RPMI8226 (cell line): ENCODE results near the gene CMTM2.

Experiments used
- DNase-seq: peaks from one replicate; pipeline ENCODE4 v3.0.0-alpha.2; 2015

The CMTM2 gene

DNA sequence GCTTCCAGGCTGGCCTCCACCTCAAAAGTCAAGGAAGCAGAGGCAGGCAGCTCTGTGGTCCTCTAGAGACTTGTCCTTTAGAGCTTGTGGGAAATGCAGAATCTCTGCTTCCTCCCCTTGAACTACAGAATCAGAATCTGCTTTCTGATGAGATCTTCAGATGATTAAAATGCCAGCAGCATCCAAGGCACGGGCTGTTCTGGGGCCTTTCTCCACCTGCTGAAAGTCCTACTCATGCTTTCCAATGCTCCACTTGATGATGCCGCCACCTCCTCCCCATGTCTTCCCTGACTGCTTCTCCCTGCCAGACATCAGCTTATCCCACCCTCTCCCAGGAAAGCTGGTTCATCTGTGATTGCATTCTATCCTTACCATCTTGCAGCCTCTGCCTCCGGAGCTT is 58.5 kb downstream of the CMTM2 start:
- DNase-seq, result no peak
